PC-9 (cell line): ENCODE data around the gene MLKL. TPM values are rescaled to one million over a fixed set of nuclear protein-coding genes. Genes with fewer than 3 reads are reported as not detected.

Source experiments
- BruUV-seq: library from RNA; stranded (reverse); fragments of 400-500 nt; replicated peaks from 2 replicates; lab custom pipeline; 2021; lab: Mats Ljungman, UMichigan
- CTCF ChIA-PET: fragments of 300-600 bp; sonication (Branson Sonifier 250); formaldehyde crosslinking; loops from one replicate; lab custom pipeline; 2022; ENCODE audit warnings: antibody characterized with exemption; lab: Charles Lee
- POLR2A ChIA-PET: fragments of 300-600 bp; sonication (Branson Sonifier 250); formaldehyde crosslinking; loops from one replicate; lab custom pipeline; 2022; ENCODE audit warnings: antibody characterized with exemption; ENCODE audit not compliant: unreplicated experiment; lab: Charles Lee
- DNase-seq, 2 experiments: peaks; one replicate each; pipeline versions ENCODE4 v3.0.0 to v3.0.0-alpha.2; 2015 to 2022; ENCODE audit warnings: mixed read lengths in 1 of 2
- H2AFZ ChIP-seq: fragments of 200-600 bp; sonication (generic); 2 replicates; pipeline ENCODE4 v1.8.1; 2017; ENCODE audit warnings: antibody characterized with exemption
- H3F3A ChIP-seq: fragments of 200-600 bp; sonication (generic); 2 replicates; pipeline ENCODE4 v1.8.1; 2017; ENCODE audit warnings: antibody characterized with exemption, mild to moderate bottlenecking, low read depth; ENCODE audit not compliant: insufficient read depth
- H3K27ac ChIP-seq: fragments of 200-600 bp; sonication (generic); 2 replicates; pipeline ENCODE4 v1.6.1; 2016; ENCODE audit warnings: mixed run types
- H3K27me3 ChIP-seq: fragments of 200-600 bp; sonication (generic); 2 replicates; pipeline ENCODE4 v1.6.1; 2016; ENCODE audit warnings: low read depth, mixed run types; ENCODE audit not compliant: insufficient read depth
- H3K36me3 ChIP-seq: fragments of 200-600 bp; sonication (generic); 2 replicates; pipeline ENCODE4 v1.6.1; 2016; ENCODE audit warnings: low read depth, mixed run types
- H3K4me1 ChIP-seq: fragments of 200-600 bp; sonication (generic); replicated peaks from 2 replicates; pipeline ENCODE4 v1.6.1; 2016; ENCODE audit warnings: mixed run types; ENCODE audit not compliant: insufficient read depth
- H3K4me2 ChIP-seq: fragments of 200-600 bp; sonication (generic); 2 replicates; pipeline ENCODE4 v1.6.1; 2017; ENCODE audit warnings: mixed run types
- H3K4me3 ChIP-seq: fragments of 200-600 bp; sonication (generic); 2 replicates; pipeline ENCODE4 v1.6.1; 2016; ENCODE audit warnings: mixed run types
- H3K79me2 ChIP-seq: fragments of 200-600 bp; sonication (generic); 2 replicates; pipeline ENCODE4 v1.6.1; 2017; ENCODE audit warnings: low read depth, mixed run types
- H3K9me2 ChIP-seq: fragments of 200-600 bp; sonication (generic); 2 replicates; pipeline ENCODE4 v1.8.1; 2017; ENCODE audit warnings: mild to moderate bottlenecking; ENCODE audit not compliant: insufficient read depth
- H3K9me3 ChIP-seq: fragments of 200-600 bp; sonication (generic); 2 replicates; pipeline ENCODE4 v1.8.1; 2016; ENCODE audit warnings: low read depth; ENCODE audit not compliant: insufficient read depth
- H4K20me1 ChIP-seq: fragments of 200-600 bp; sonication (generic); 2 replicates; pipeline ENCODE4 v1.8.1; 2017; ENCODE audit not compliant: insufficient read depth
- EZH2 ChIP-seq: fragments of 200-600 bp; sonication (generic); IDR thresholded peaks from 2 replicates; pipeline ENCODE4 v1.8.0; 2017; ENCODE audit warnings: antibody characterized with exemption, low read depth
- intact Hi-C: fragments of 100-400 bp; cut with micrococcal nuclease; formaldehyde crosslinking; loops from one replicate; pipeline ENCODE4 v1.10.0; 2022; ENCODE audit not compliant: unreplicated experiment
- total RNA-seq: library from RNA; stranded (reverse); gene quantifications from 2 replicates; pipeline ENCODE4 v1.2.3, GENCODE V29; 2021
- TF ChIP-seq, protein P1 (sequence below): fragments of 200-600 bp; sonication (generic); conservative IDR thresholded peaks from 2 replicates; pipeline ENCODE4 v1.6.1; 2017; ENCODE audit warnings: mixed run types, antibody characterized with exemption, mild to moderate bottlenecking, moderate library complexity

Gene MLKL
- total RNA-seq, 1 experiment from 2014 or later = 11.2 TPM

GRCh38 chr16:74691093-74691855, 9.4 kb downstream of the MLKL start:
- Histone ChIP-seq H3K4me2 (no peak overlapping the region), H3K9me3 (no peaks in the 10 kb centered on the region), H4K20me1 (no peaks in the 10 kb centered on the region), H3F3A (no peaks in the 10 kb centered on the region), H3K27ac (no peak overlapping the region), H3K36me3 (no peaks in the 10 kb centered on the region), H3K79me2 (no peaks in the 10 kb centered on the region), H3K4me1 (peaks cover 3% of the 10 kb centered on the region; the same call in 1 of the 2 replicates), H3K27me3 (no peaks in the 10 kb centered on the region), H3K4me3 (no peak overlapping the region), H3K9me2 (no peaks in the 10 kb centered on the region), H2AFZ (no peak overlapping the region)
- no TSS peak for BruUV-seq
- intact Hi-C loops = no loop called here
- DNase-seq = no peak
- ChIA-PET CTCF (interaction anchor here (0.7 kb wide), 1 partner anchor 139 kb away, joined by 3 read pairs; no protein-coding TSS in a partner anchor), POLR2A (no interaction called here)
- TF ChIP-seq, protein P1, sequence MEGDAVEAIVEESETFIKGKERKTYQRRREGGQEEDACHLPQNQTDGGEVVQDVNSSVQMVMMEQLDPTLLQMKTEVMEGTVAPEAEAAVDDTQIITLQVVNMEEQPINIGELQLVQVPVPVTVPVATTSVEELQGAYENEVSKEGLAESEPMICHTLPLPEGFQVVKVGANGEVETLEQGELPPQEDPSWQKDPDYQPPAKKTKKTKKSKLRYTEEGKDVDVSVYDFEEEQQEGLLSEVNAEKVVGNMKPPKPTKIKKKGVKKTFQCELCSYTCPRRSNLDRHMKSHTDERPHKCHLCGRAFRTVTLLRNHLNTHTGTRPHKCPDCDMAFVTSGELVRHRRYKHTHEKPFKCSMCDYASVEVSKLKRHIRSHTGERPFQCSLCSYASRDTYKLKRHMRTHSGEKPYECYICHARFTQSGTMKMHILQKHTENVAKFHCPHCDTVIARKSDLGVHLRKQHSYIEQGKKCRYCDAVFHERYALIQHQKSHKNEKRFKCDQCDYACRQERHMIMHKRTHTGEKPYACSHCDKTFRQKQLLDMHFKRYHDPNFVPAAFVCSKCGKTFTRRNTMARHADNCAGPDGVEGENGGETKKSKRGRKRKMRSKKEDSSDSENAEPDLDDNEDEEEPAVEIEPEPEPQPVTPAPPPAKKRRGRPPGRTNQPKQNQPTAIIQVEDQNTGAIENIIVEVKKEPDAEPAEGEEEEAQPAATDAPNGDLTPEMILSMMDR = no peak
- TF ChIP-seq EZH2 = no peak

DNA sequence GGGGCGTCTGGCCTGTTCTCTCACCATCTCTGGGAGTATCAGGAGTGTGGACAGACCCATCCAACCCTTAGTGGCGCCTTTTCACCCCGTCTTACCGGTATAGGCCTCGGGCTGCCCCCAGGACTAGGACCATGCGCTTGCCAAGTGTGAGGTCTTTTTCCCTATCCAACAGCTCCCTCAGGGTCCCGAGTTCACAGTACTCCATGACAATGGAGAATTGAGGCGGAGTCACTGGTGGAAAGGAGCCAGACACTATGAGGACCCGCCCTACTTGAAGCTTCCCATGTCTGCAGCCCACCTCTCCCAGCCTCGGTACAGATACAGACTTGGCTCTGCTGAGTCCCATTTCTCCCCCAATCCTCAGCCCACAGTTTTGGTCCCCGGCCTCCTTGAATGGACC, 18.1 kb downstream of the MLKL start:
- no peak overlapping the region for H3K4me2 ChIP-seq
- H4K20me1 ChIP-seq = no peaks in the 10 kb centered on the region
- H3K36me3 ChIP-seq = no peaks in the 10 kb centered on the region
- no peaks in the 10 kb centered on the region for H3K4me1 ChIP-seq
- no peaks in the 10 kb centered on the region for H3K27me3 ChIP-seq
- no peaks in the 10 kb centered on the region for H3F3A ChIP-seq
- BruUV-seq = no TSS peak
- no peaks in the 10 kb centered on the region for H3K9me3 ChIP-seq
- intact Hi-C loops = no loop called here
- TF ChIP-seq EZH2 = no peak
- TF ChIP-seq, protein P1 = no peak
- no peak for DNase-seq
- no peak overlapping the region for H3K4me3 ChIP-seq
- ChIA-PET CTCF (no interaction called here), POLR2A (no interaction called here)
- H3K9me2 ChIP-seq = no peaks in the 10 kb centered on the region
- H3K79me2 ChIP-seq = no peaks in the 10 kb centered on the region
- no peak overlapping the region for H3K27ac ChIP-seq
- no peak overlapping the region for H2AFZ ChIP-seq

DNA sequence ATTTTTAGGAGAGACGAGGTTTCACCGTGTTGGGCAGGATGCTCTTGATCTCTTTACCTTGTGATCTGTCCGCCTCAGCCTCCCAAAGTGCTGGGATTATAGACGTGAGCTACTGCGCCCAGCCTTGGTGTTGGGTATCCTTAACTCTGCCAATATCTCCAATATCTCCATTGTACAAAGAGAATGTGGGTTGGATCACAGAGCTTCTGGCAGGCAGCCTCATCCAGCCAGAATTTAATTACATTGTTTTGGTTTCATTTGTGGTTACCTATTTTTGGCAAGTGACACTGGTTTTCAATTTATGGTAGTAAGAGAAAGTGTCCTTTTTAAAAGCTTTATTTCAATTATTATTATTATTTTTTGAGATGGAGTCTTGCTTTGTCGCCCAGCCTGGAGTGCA, 20.0 kb downstream of the MLKL start:
- no peaks in the 10 kb centered on the region for H4K20me1 ChIP-seq
- POLR2A ChIA-PET = no interaction called here
- no peaks in the 10 kb centered on the region for H3F3A ChIP-seq
- CTCF ChIA-PET = no interaction called here
- H3K4me1 ChIP-seq = no peaks in the 10 kb centered on the region
- H3K9me3 ChIP-seq = no peaks in the 10 kb centered on the region
- no peak overlapping the region for H2AFZ ChIP-seq
- no peak overlapping the region for H3K27ac ChIP-seq
- H3K9me2 ChIP-seq = no peaks in the 10 kb centered on the region
- TF ChIP-seq, protein P1 = no peak
- TF ChIP-seq EZH2 = no peak
- no peaks in the 10 kb centered on the region for H3K79me2 ChIP-seq
- H3K27me3 ChIP-seq = no peaks in the 10 kb centered on the region
- no peak for DNase-seq
- H3K36me3 ChIP-seq = no peaks in the 10 kb centered on the region
- intact Hi-C loops = no loop called here
- BruUV-seq = no TSS peak
- no peak overlapping the region for H3K4me2 ChIP-seq
- no peak overlapping the region for H3K4me3 ChIP-seq
